GM21381 (cell line): ENCODE results near the gene SDK2.

ENCODE experiments used
- ATAC-seq: cut with Tn5 transposase; IDR thresholded peaks from one replicate; pipeline ENCODE4 v1.9.1; 2021; ENCODE audit warnings: mild to moderate bottlenecking, moderate library complexity; ENCODE audit not compliant: unreplicated experiment

SDK2 gene

GRCh38 chr17:73654241-73654640, 10.0 kb upstream of the SDK2 start:
- no peak for ATAC-seq

- ATAC-seq: no peak
Observed at GRCh38 chr17:73653810-73654209, 9.6 kb upstream of the SDK2 start.

- no peak for ATAC-seq
Observed at GRCh38 chr17:73652886-73653480, 8.7 kb upstream of the SDK2 start.

- no peak for ATAC-seq
Observed at GRCh38 chr17:73650617-73651200, 6.5 kb upstream of the SDK2 start.

GRCh38 chr17:73650140-73650539, 5.9 kb upstream of the SDK2 start:
- no peak for ATAC-seq

- ATAC-seq: no peak
Observed at GRCh38 chr17:73648974-73649373, 4.7 kb upstream of the SDK2 start.

- no peak for ATAC-seq
Observed at GRCh38 chr17:73648543-73648820, 4.2 kb upstream of the SDK2 start.

- no peak for ATAC-seq
Observed at GRCh38 chr17:73647772-73648542, 3.7 kb upstream of the SDK2 start.

- ATAC-seq: no peak
Observed at GRCh38 chr17:73647301-73647695, 3.1 kb upstream of the SDK2 start.

- ATAC-seq: no peak
Observed at GRCh38 chr17:73646409-73647300, 2.4 kb upstream of the SDK2 start.

GRCh38 chr17:73645050-73645871, 1.0 kb upstream of the SDK2 start:
- ATAC-seq: no peak

GRCh38 chr17:73643852-73644144, 447 bp downstream of the SDK2 start:
- ATAC-seq: no peak

GRCh38 chr17:73643001-73643851, 1.0 kb downstream of the SDK2 start:
- no peak for ATAC-seq

- no peak for ATAC-seq
Observed at GRCh38 chr17:73642659-73643000, 1.6 kb downstream of the SDK2 start.

GRCh38 chr17:73641826-73642600, 2.2 kb downstream of the SDK2 start:
- no peak for ATAC-seq

GRCh38 chr17:73640691-73641090, 3.6 kb downstream of the SDK2 start:
- ATAC-seq: no peak

- ATAC-seq: no peak
Observed at GRCh38 chr17:73639932-73640331, 4.3 kb downstream of the SDK2 start.

- no peak for ATAC-seq
Observed at GRCh38 chr17:73639322-73639721, 4.9 kb downstream of the SDK2 start.

GRCh38 chr17:73638556-73638955, 5.7 kb downstream of the SDK2 start:
- no peak for ATAC-seq
